ENCODE results near the gene SMG6.

The SMG6 gene

DNA sequence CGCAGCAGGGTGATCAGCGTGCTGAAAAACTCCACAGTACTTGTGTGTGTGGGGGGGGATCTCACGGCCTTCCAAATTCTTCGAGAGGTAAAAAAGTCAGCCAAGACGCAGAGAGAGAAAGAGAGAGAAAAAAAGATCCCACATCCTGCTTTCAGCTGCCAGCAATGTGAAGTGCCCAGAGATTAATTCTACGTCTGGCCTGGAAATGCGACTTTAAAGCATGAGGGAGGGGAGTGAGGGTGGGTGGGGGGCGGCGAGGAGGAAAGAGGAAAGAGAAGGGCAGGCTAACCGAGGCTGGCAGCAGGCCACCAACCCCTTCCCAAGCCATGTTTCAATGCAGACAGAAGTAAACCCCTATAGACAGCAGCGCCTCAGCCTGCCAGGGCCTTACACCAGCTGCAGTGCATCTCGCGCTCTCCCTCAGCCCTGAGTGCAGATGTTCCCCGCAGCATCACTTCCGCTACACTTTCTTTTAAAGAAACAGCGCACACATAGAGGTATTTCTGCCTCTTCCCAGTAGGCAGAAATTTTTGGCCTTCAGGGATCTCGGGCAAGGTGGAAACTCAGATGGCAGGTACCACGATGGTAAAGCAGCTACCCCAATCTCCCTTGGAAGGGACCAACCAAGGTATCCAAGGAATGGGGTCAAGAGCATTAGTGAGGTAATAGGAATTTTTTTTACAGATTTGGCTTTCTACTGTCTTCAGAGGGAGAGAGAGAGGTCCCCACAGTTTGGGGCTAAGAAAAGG is 87.8 kb downstream of the SMG6 start:
- TF ChIP-seq, protein P1, sequence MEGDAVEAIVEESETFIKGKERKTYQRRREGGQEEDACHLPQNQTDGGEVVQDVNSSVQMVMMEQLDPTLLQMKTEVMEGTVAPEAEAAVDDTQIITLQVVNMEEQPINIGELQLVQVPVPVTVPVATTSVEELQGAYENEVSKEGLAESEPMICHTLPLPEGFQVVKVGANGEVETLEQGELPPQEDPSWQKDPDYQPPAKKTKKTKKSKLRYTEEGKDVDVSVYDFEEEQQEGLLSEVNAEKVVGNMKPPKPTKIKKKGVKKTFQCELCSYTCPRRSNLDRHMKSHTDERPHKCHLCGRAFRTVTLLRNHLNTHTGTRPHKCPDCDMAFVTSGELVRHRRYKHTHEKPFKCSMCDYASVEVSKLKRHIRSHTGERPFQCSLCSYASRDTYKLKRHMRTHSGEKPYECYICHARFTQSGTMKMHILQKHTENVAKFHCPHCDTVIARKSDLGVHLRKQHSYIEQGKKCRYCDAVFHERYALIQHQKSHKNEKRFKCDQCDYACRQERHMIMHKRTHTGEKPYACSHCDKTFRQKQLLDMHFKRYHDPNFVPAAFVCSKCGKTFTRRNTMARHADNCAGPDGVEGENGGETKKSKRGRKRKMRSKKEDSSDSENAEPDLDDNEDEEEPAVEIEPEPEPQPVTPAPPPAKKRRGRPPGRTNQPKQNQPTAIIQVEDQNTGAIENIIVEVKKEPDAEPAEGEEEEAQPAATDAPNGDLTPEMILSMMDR (IDR thresholded peaks at IDR 0.05) = no peak

DNA sequence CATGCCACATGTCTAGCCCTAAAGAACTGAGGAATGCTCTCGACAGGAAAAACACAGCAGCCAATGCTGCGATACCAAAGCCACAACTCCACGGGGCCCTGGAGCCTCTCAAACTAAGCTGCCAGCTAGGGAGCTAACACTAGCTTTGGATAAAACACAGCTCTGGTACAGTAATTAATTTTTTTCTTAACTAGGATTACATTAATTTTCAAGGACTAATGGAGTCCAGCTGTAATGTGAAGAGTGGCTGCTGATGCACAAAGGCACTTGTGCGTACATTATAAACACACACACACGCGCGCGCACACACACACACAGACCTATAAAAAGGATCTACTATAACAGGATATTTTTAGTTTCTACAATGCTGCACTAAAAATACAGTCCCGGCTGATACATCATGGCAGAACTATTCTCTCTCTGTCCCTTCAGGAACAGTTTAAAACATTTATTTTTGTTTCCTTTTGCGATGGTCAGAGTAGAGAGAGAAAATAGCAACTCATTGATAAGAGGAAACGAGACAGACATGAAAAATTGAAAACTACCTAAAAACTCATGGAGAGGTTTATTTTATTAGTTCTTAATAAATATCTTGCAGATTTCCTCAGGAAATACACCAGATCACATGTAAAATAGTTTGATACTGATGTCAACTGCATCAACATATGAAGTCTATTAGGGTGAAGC is 88.5 kb downstream of the SMG6 start:
- TF ChIP-seq, protein P1 (IDR thresholded peaks at IDR 0.05) = no peak

DNA sequence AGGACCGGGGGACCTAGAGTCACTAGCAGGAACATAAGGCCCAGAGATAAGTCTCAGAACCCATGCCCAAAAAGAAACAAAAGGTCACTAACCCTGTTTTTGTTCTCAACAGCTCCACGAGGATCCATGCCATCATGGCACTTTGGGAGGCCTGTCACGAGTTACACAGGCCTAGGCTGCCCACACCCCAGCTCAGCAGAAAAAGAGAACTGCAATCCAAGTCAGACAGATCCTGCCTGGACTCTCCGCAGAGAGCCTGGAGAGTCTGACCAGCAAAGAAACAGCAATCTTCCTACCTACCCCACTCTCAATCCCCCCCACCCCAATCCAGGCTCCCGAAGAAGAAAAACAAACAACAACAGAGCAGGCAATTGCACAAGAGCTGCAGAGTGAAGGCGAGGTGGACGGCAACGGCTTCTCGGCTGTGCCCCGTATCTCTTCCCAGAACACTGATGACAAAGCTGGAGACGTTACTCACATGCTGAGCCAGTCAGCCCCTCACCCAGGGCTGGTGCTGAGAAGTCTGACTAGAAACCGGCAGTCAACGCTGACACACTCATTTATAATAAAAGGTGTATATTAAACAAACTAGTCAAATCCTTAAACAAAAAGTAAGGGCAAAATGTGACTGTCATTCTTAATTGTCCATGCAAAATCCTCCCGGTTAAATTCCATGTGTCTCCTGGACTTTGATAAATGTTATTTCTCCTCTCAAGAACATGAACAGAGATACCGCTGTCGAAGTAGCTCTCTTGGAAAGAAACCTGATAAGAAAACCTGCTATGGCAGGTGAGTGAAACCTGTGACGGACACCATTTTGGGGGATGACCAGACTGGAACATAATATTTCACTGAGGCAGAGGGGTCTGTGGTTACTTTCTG is 89.3 kb downstream of the SMG6 start:
- TF ChIP-seq, protein P1 (IDR thresholded peaks at IDR 0.05) = no peak

DNA sequence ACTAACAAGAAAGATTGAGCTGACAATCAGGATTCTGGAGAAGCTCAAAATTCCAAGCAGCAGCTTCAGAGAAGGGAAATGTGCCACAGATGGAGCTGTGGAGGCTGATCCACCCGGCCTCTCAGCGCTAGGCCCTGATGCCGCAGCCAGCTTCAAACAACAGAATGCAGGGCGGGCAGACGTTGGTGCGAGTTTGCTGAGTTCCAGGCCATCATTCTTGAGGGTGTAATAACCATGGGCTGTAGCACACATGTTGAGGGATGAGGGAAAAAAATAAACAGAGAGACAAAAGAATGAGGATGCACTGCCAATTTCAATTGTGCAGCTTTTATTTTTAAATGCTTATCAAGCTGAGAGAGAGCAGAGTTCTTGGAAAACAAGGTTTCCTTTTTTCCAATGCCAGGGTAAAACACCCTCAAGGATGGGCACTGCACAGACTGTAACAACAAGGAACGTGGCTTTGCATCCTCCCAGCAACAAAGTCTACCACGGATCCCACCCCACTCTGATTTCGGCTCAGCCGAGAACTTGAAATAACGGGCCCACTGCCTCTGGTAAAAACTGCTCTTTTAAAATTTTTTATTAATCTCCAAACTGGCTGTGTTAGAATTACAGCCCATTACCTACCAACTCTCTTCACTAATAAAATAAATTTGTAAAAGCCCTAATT is 90.2 kb downstream of the SMG6 start:
- TF ChIP-seq, protein P1 (IDR thresholded peaks at IDR 0.05) = no peak

DNA sequence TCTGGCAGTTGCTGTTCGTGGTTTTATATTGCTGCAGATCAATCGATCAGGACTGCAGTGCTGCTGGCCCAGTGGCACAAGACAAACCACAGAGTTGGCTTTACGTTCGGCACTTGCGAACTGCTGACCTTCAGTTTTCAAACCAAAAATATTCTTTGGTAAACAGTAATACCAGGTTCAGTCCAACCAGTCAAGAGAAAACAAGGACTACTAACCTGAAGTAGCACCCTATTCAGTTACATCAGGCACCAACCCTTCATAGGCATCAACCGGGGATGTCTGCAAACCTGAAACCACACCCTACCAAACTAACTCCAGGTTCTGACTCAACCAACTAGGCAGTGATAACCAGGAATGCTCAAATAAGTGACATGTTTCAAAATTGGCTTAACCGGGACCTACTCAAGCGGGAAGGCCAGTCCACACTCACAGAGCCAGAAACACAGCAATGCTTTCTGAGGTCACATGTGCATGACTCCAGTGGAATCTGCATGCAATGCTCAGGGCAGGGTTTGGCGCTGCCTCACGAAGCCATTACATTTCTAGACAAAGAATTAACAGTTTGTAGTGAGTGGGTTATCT is 91.1 kb downstream of the SMG6 start:
- TF ChIP-seq, protein P1 (IDR thresholded peaks at IDR 0.05) = no peak

DNA sequence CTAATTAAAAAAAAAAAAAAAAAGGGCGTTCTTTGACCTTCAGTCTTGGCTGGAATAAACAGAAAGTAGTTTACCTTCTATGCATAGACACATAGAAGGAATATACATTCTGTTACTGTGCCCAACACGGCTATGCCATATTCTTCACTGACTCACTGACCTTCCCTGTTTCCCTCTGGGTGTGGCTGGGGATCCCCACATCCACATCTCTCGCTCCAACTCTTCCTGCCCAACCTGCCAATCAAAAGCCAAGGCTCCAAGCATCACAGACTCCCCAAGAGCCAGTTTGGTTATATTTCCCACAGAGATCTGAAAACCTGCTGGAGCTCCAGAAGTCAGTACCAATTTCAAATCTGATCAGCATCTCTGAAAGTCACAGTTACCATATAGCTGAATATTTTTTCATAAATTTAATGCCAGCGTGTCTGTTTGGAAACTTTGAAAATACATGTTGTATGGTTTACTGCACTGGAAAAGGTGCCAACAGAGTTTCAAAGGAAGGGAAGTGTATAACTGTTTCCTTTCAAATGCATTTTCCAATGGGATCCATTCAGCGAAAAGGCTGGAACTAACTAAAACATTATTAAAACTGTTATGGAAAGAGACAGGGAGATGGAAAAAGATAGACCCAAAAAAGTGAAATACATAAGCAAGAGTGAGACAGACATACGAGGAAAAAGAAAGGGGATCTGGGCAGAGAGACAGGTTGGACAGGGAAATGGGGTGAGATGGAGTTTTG is 91.8 kb downstream of the SMG6 start:
- TF ChIP-seq, protein P1 (IDR thresholded peaks at IDR 0.05) = no peak
